Body of pancreas (tissue), 4 donors: ENCODE data around the gene PHLDA2.

Source experiments
- POLR2A ChIP-seq, 3 donors: fragments of 450-650 bp; IDR thresholded peaks; one replicate each; pipeline ENCODE4 v1.6.1; 2016; ENCODE audit warnings: antibody characterized with exemption in 3 of 3, mild to moderate bottlenecking in 2 of 3
- TF ChIP-seq, protein P1 (sequence below), 7 experiments: fragments of 450-650 bp in 4 of 7; fragments of 200-600 bp in 3 of 7; sonication (generic) in 3 of 7; IDR thresholded peaks; one replicate each; pipeline ENCODE4 v1.5.1; 2016 to 2019; ENCODE audit warnings: antibody characterized with exemption in 7 of 7

DNA sequence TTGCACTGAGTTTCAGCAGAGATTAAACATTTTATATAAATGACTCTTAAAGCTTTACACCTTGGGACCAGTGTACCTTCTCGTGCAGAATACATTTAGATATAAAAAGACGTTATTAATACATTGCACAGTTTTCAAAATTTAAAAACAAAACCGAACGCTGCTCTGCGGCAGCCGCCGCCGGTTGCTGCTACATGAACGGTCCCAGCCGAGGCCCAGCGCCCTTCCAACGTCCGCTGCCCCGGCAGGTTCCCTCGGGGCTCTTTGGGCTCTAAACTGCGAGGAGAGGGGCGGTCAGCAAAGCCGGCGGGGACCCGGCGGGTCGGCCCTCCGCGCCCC lies 45.6 kb downstream of the PHLDA2 start:
- TF ChIP-seq, protein P1, sequence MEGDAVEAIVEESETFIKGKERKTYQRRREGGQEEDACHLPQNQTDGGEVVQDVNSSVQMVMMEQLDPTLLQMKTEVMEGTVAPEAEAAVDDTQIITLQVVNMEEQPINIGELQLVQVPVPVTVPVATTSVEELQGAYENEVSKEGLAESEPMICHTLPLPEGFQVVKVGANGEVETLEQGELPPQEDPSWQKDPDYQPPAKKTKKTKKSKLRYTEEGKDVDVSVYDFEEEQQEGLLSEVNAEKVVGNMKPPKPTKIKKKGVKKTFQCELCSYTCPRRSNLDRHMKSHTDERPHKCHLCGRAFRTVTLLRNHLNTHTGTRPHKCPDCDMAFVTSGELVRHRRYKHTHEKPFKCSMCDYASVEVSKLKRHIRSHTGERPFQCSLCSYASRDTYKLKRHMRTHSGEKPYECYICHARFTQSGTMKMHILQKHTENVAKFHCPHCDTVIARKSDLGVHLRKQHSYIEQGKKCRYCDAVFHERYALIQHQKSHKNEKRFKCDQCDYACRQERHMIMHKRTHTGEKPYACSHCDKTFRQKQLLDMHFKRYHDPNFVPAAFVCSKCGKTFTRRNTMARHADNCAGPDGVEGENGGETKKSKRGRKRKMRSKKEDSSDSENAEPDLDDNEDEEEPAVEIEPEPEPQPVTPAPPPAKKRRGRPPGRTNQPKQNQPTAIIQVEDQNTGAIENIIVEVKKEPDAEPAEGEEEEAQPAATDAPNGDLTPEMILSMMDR (IDR thresholded peaks at IDR 0.05), result no peak
- TF ChIP-seq POLR2A (IDR thresholded peaks at IDR 0.05), result no peak
